Stimulated activated CD8-positive, alpha-beta memory T cell treated with anti-CD3 and anti-CD28 coated beads, Interleukin-12 subunit alpha, Interleukin-12 subunit beta, amount 100 ng/mL, for 1 hour (primary cell): Measurements from ENCODE around the gene PLAC8.
A peak's percentile ranks its signal among the peaks of the same experiment; 100 is the strongest.
"Not testable (repeated sequence)": the region's sequence is repeated elsewhere in the genome, so short reads cannot be mapped to it uniquely, and the experiment has no call there.

Experiments
- DNase-seq: peaks from one replicate; pipeline ENCODE4 v3.0.0-alpha.2; 2020; ENCODE audit warnings: low read depth

Gene PLAC8

GRCh38 chr4:83112231-83112630 lies 2.3 kb downstream of the PLAC8 start:
- DNase-seq, result no peak

- DNase-seq, result not testable (repeated sequence)
These were observed 2.8 kb downstream of the PLAC8 start for GRCh38 chr4:83111751-83112141.

- DNase-seq, result no peak
These were observed 3.4 kb downstream of the PLAC8 start for GRCh38 chr4:83110970-83111750.

- DNase-seq, result peak; percentile 78
These were observed 4.1 kb downstream of the PLAC8 start for GRCh38 chr4:83110223-83110945.

GRCh38 chr4:83109480-83110222 lies 4.9 kb downstream of the PLAC8 start:
- DNase-seq, result no peak

GRCh38 chr4:83108101-83108861 lies 6.2 kb downstream of the PLAC8 start:
- DNase-seq, result no peak

- no peak for DNase-seq
These were observed 6.9 kb downstream of the PLAC8 start for GRCh38 chr4:83107631-83108030.

GRCh38 chr4:83104991-83105390 lies 9.5 kb downstream of the PLAC8 start:
- DNase-seq, result no peak

GRCh38 chr4:83096397-83096796 lies 18.1 kb downstream of the PLAC8 start:
- no peak for DNase-seq

GRCh38 chr4:83093060-83093640 lies 21.4 kb downstream of the PLAC8 start:
- DNase-seq, result no peak

GRCh38 chr4:83089410-83090157 lies 24.9 kb downstream of the PLAC8 start:
- no peak for DNase-seq

- DNase-seq, result not testable (repeated sequence)
These were observed 29.6 kb downstream of the PLAC8 start for GRCh38 chr4:83084956-83085355.

GRCh38 chr4:83083925-83084475 lies 30.5 kb downstream of the PLAC8 start:
- DNase-seq, result peak; percentile 40

GRCh38 chr4:83082777-83083176 lies 31.8 kb downstream of the PLAC8 start:
- DNase-seq, result no peak

GRCh38 chr4:83080561-83080960 lies 34.0 kb downstream of the PLAC8 start:
- no peak for DNase-seq

- DNase-seq, result no peak
These were observed 39.0 kb downstream of the PLAC8 start for GRCh38 chr4:83075311-83076095.

GRCh38 chr4:83074783-83075182 lies 39.7 kb downstream of the PLAC8 start:
- DNase-seq, result not testable (repeated sequence)

GRCh38 chr4:83074086-83074704 lies 40.3 kb downstream of the PLAC8 start:
- DNase-seq, result peak; percentile 33

- no peak for DNase-seq
These were observed 43.4 kb downstream of the PLAC8 start for GRCh38 chr4:83071116-83071515.
